Measurements from ENCODE around the gene PIAS2. TPM values are rescaled to one million over a fixed set of nuclear protein-coding genes. Genes with fewer than 3 reads are reported as not detected.

Gene PIAS2
- total and polyA plus RNA-seq, 3 donors from 2014 or later = 74.6 to 318 (median 96.7) TPM

DNA sequence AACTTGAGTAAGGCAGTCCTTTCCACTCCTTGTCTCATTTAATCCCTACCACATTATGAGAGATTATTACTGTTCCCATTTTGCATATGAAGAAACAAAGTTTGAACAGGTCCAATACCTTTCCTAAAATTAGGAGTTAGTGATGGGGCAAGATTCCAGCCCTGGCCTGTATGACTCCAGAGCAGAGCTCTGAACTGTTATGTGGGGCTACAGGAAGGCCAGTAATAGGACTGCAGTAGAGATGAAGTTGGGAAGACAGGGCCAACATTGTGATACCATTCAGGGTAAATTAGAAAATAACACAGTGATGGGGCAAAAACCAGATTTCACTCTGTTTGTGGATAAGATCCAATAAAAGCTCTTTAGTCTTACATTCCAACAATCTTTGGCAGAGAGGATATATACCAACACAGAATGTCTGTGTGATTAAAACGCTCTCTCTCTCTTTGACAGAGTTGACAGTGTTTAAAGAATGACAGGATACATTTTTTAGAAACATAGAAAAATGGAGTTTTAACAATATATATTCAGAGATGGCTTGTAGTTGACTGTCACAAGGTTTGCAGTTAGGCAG lies 22.8 kb upstream of the PIAS2 start:
- no peak overlapping the region for H3K4me3 ChIP-seq
- no peaks in the 10 kb centered on the region for H3K4me1 ChIP-seq
- no peak for DNase-seq
- H3K27ac ChIP-seq = no peak overlapping the region
- 80 to 85% methylated on average over 1 of the region's 1 CpG for WGBS, 2 donors
- no peaks in the 10 kb centered on the region for H3K27me3 ChIP-seq
- H3K36me3 ChIP-seq (ENCODE audit: low read depth, missing control alignments) = no peaks in the 10 kb centered on the region
- intact Hi-C loops (cut with DNase I; ENCODE audit: low total_unique reads) = no loop called here
- H3K9me3 ChIP-seq = no peaks in the 10 kb centered on the region
- no peak for TF ChIP-seq POLR2A (IDR thresholded peaks at IDR 0.05)
- TF ChIP-seq, protein P1, sequence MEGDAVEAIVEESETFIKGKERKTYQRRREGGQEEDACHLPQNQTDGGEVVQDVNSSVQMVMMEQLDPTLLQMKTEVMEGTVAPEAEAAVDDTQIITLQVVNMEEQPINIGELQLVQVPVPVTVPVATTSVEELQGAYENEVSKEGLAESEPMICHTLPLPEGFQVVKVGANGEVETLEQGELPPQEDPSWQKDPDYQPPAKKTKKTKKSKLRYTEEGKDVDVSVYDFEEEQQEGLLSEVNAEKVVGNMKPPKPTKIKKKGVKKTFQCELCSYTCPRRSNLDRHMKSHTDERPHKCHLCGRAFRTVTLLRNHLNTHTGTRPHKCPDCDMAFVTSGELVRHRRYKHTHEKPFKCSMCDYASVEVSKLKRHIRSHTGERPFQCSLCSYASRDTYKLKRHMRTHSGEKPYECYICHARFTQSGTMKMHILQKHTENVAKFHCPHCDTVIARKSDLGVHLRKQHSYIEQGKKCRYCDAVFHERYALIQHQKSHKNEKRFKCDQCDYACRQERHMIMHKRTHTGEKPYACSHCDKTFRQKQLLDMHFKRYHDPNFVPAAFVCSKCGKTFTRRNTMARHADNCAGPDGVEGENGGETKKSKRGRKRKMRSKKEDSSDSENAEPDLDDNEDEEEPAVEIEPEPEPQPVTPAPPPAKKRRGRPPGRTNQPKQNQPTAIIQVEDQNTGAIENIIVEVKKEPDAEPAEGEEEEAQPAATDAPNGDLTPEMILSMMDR (IDR thresholded peaks at IDR 0.05) = no peak

DNA sequence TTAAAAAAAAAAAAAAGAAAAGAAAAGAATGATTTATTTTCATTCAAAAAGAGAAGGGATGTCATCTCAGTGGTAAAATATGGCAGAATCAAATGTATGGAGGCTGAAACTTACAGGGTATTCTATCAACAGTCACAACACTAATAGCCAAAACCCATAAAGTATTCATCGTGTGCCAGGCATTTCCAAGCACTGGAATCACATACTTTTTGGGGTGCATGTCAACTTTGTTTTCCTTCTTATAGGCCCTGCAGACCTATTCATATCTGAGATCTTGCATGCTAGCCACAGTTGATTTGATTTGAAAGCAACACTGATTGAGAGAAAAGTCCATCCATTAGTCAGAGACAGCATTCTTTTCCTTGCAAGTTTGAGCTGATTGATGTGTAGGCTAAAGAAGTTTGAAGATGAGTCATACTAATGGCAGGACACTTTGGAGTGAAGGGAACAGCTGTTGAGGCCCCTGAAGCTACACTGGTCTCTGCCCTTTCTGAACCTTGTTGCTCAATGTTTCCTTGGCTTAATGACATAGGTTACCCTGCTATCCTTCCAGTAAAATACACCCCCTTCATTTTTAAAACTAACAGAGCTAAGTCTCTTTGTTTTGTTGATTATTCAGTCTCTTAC lies 22.1 kb upstream of the PIAS2 start:
- Histone ChIP-seq H3K27ac (no peak overlapping the region), H3K27me3 (no peaks in the 10 kb centered on the region), H3K4me3 (no peak overlapping the region), H3K4me1 (no peaks in the 10 kb centered on the region), H3K9me3 (no peaks in the 10 kb centered on the region), H3K36me3 (ENCODE audit: low read depth, missing control alignments) (no peaks in the 10 kb centered on the region)
- no peak for DNase-seq
- 79 to 97% methylated on average over 1 of the region's 1 CpG for WGBS, 2 donors
- intact Hi-C loops (cut with DNase I; ENCODE audit: low total_unique reads) = no loop called here
- TF ChIP-seq, protein P1 (IDR thresholded peaks at IDR 0.05) = no peak

DNA sequence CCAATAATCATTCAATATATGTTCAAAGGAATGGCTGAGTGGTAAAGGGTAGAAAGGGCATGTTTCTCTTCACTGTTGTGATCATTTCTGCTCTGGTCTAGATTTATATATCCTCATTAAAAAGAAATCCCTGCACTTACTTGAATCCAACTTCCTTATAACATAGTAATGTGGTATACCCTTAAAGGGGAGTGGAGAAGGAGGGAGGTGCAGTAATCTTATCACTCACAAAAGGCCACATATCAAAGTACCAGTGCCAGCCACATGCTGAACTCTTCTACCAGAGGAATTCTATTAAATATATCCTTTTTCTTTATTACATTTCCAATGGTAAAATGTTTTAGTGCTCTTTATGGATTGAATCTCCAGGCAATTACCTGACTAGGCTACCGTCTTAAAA lies 3.3 kb upstream of the PIAS2 start:
- 76 to 83% methylated on average over 1 of the region's 1 CpG for WGBS, 2 donors
- Histone ChIP-seq H3K4me3 (no peak overlapping the region), H3K27me3 (no peaks in the 10 kb centered on the region), H3K27ac (no peak overlapping the region), H3K9me3 (no peaks in the 10 kb centered on the region), H3K36me3 (ENCODE audit: low read depth, missing control alignments) (no peaks in the 10 kb centered on the region), H3K4me1 (no peaks in the 10 kb centered on the region)
- TF ChIP-seq POLR2A (IDR thresholded peaks at IDR 0.05) = no peak
- intact Hi-C loops (cut with DNase I; ENCODE audit: low total_unique reads) = no loop called here
- DNase-seq = no peak

DNA sequence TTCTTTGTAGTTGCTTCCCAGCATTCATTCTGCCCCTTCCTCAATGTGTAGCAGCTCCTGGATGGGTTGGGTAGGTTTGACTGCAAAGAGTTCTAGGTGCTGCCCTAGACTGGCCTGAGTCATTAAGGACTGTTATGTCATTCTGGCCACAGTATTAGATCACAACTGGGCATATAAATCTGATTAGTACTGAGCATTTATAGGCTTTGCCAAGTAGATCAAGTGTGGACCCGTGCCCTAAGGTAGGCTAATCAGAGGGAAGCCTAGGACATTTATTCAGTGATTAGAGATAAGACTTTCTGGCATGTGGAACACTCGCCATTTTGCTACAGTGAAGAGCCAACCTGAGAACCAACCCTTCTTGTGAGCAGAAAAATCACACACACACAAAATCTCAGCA lies 2.8 kb upstream of the PIAS2 start:
- H3K4me3 ChIP-seq = no peak overlapping the region
- intact Hi-C loops (cut with DNase I; ENCODE audit: low total_unique reads) = no loop called here
- H3K9me3 ChIP-seq = no peaks in the 10 kb centered on the region
- H3K36me3 ChIP-seq (ENCODE audit: low read depth, missing control alignments) = no peaks in the 10 kb centered on the region
- 53 to 77% methylated on average over 2 of the region's 2 CpGs for WGBS, 2 donors
- no peak for TF ChIP-seq POLR2A (IDR thresholded peaks at IDR 0.05)
- TF ChIP-seq, protein P1 (IDR thresholded peaks at IDR 0.05) = no peak
- H3K4me1 ChIP-seq = no peaks in the 10 kb centered on the region
- no peak overlapping the region for H3K27ac ChIP-seq
- DNase-seq = no peak
- no peaks in the 10 kb centered on the region for H3K27me3 ChIP-seq

DNA sequence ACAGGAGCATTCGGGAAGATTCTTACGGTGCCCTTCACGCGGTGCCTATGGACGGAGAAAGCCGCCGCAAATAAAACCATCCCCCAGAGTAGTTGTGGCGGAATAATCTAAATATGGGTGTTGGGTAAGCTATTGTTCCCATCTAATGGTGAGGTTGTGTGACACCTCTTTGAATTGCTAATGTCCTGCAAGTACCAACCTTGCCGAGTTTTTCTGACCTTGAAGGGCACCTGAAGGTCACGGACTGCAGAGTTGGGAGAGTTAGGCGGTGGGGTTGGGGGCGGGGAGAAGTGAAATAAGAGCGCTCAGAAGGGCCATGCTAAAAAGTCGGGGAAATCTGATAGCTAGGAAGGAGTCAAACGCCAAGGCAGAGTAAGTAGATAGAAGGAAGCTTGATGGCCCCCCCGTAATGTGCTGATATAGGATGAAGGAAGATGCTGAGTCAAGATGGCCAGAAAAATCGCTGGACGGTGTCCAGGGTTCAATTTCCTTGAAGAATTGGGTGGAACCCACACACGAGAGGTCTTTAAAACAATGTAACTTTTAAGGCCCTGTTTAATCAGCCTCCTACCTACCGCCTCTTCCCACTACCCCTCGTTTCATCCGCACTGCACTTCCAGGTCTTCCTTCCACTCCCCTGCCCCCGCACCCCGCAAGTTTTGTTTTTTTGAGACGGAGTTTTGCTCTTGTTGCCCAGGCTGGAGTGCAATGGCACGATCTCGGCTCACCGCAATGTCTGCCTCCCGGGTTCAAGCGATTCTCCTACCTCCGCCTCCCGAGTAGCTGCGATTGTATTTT lies 695 bp upstream of the PIAS2 start:
- peak; percentile 60 for DNase-seq
- H3K4me1 ChIP-seq = no peaks in the 10 kb centered on the region
- H3K36me3 ChIP-seq (ENCODE audit: low read depth, missing control alignments) = no peaks in the 10 kb centered on the region
- peak overlapping the region; percentile 61 to 94 for H3K27ac ChIP-seq
- 18 to 20% methylated on average over 29 to 33 of the region's 33 CpGs for WGBS, 2 donors
- TF ChIP-seq, protein P1 (IDR thresholded peaks at IDR 0.05) = no peak
- TF ChIP-seq POLR2A (IDR thresholded peaks at IDR 0.05) = no peak
- no peaks in the 10 kb centered on the region for H3K27me3 ChIP-seq
- H3K4me3 ChIP-seq = peak overlapping the region; percentile 74 to 96
- no peaks in the 10 kb centered on the region for H3K9me3 ChIP-seq
- intact Hi-C loops (cut with DNase I; ENCODE audit: low total_unique reads) = no loop called here
